Memory B cell (primary cell): ENCODE data around the gene RAB6B.

ENCODE experiments used
- ATAC-seq: fragments of 150-1000 bp; cut with Tn5 transposase; 2 replicates; pipeline ENCODE4 v1.10.0; 2021; ENCODE audit warnings: low read depth, mild to moderate bottlenecking, moderate library complexity
- DNase-seq, 2 donors: peaks; one replicate each; pipeline ENCODE4 v3.0.0; 2022; ENCODE audit warnings: low spot score in 2 of 2
- H3K27ac Mint-ChIP-seq: one replicate; pipeline ENCODE4 v1.8.0; 2022; ENCODE audit warnings: mild to moderate bottlenecking, moderate library complexity, mixed read lengths
- H3K27me3 Mint-ChIP-seq: one replicate; pipeline ENCODE4 v1.8.0; 2022; ENCODE audit warnings: mixed read lengths
- H3K36me3 Mint-ChIP-seq: one replicate; pipeline ENCODE4 v1.8.0; 2022; ENCODE audit warnings: mild to moderate bottlenecking, mixed read lengths
- H3K4me1 Mint-ChIP-seq: one replicate; pipeline ENCODE4 v1.8.0; 2022; ENCODE audit warnings: mixed read lengths
- H3K4me3 Mint-ChIP-seq: one replicate; pipeline ENCODE4 v1.8.0; 2022; ENCODE audit warnings: mild to moderate bottlenecking, moderate library complexity, mixed read lengths
- H3K9me3 Mint-ChIP-seq: one replicate; pipeline ENCODE4 v1.8.0; 2022; ENCODE audit warnings: mixed read lengths

Gene RAB6B

DNA sequence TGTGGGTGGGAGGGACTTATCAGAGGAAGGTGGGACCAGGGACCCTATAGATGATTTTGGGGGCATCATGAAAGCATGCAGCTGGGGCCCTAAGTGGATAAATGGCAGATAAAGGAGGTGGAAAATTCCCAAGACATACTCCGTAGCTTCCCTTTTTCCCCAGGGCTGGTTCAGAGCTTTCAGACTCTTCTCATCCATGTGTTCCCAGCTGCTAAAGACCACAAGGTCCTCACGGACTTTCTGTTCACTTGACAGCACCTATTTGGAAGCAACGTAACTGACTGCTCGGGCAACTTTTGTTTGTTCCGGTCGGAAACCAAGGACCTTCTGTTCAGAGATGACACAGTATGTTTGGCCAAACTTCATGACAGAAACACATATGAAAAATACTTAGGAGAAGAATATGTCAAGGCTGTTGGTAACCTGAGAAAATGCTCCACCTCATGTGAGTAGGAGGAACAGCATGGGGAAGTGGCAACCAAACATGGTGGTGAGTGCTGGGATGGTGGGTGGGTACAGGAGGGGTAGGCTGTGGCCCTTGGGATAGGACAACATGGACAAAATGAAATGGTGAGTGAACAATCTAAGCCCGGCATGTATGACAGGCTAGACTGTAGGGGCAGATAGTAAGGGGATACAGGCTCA is 118.8 kb downstream of the RAB6B start:
- no peaks in the 10 kb centered on the region for H3K36me3 Mint-ChIP-seq
- peaks cover 22% of the 10 kb centered on the region for H3K27me3 Mint-ChIP-seq
- no peaks in the 10 kb centered on the region for H3K9me3 Mint-ChIP-seq
- H3K4me1 Mint-ChIP-seq: no peaks in the 10 kb centered on the region
- DNase-seq (no peak), ATAC-seq (no peak)
- no peak overlapping the region for H3K27ac Mint-ChIP-seq
- no peak overlapping the region for H3K4me3 Mint-ChIP-seq

DNA sequence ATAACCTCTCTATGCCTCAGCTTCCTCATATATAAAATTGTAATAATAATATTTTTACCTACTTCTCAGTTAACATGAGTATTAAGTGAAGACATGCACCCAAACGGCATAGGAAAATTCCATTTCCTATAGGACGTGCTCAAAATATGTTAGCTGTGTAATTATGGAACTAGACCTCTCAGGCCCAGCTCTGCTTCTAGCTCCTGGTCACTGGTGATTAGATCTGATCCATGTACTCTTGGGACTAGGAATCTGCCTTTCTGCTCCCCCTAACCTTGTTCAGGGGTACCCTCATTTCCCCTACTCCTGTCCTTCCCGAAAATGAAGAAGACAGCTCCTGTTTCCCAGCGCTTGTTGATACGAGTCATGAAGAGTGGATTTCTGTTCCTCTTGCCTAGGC is 119.8 kb downstream of the RAB6B start:
- Mint-ChIP-seq H3K4me1 (no peaks in the 10 kb centered on the region), H3K27me3 (peaks cover 24% of the 10 kb centered on the region), H3K4me3 (no peak overlapping the region), H3K36me3 (no peaks in the 10 kb centered on the region), H3K9me3 (no peaks in the 10 kb centered on the region), H3K27ac (no peak overlapping the region)
- DNase-seq (no peak), ATAC-seq (no peak)

DNA sequence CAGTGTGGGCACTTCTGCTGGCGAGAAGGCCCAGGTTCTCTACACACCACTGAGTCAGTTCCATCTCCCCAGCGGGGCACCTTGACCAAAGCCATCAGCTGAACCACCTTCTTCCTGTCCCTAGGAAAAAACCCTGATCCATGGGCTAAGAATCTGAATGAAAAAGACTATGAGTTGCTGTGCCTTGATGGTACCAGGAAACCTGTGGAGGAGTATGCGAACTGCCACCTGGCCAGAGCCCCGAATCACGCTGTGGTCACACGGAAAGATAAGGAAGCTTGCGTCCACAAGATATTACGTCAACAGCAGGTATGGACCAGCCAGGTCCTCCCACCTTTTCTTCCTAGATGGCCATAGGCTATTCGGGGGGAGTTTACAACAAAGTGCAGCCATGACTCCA is 120.4 kb downstream of the RAB6B start:
- ATAC-seq: no peak
- H3K9me3 Mint-ChIP-seq: no peaks in the 10 kb centered on the region
- peaks cover 24% of the 10 kb centered on the region for H3K27me3 Mint-ChIP-seq
- no peak overlapping the region for H3K4me3 Mint-ChIP-seq
- no peaks in the 10 kb centered on the region for H3K36me3 Mint-ChIP-seq
- DNase-seq: no peak
- no peak overlapping the region for H3K27ac Mint-ChIP-seq
- H3K4me1 Mint-ChIP-seq: no peaks in the 10 kb centered on the region
